GM06990 (cell line): ENCODE data around the gene PMAIP1.

ENCODE experiments used
- DNase-seq: peaks from one replicate; pipeline ENCODE4 v3.0.0-alpha.2; 2011; ENCODE audit not compliant: insufficient read length; ENCODE audit errors: extremely low read depth
- H3K27me3 ChIP-seq: replicated peaks from 2 replicates; pipeline ENCODE4 v1.6.0; 2011; ENCODE audit warnings: low read length; ENCODE audit not compliant: control insufficient read depth, insufficient read depth
- H3K36me3 ChIP-seq: 2 replicates; pipeline ENCODE4 v1.5.1; 2011; ENCODE audit warnings: low read length; ENCODE audit not compliant: control insufficient read depth, insufficient read depth
- H3K4me3 ChIP-seq: replicated peaks from 2 replicates; pipeline ENCODE4 v1.5.1; 2011; ENCODE audit warnings: low read depth, mild to moderate bottlenecking, control low read depth, low read length
- TF ChIP-seq, protein P1 (sequence below): IDR thresholded peaks from 2 replicates; pipeline ENCODE4 v1.5.1; 2011; ENCODE audit warnings: low read length, control low read depth, mild to moderate bottlenecking, inconsistent platforms; ENCODE audit not compliant: insufficient read depth, poor library complexity, severe bottlenecking

The PMAIP1 gene

DNA sequence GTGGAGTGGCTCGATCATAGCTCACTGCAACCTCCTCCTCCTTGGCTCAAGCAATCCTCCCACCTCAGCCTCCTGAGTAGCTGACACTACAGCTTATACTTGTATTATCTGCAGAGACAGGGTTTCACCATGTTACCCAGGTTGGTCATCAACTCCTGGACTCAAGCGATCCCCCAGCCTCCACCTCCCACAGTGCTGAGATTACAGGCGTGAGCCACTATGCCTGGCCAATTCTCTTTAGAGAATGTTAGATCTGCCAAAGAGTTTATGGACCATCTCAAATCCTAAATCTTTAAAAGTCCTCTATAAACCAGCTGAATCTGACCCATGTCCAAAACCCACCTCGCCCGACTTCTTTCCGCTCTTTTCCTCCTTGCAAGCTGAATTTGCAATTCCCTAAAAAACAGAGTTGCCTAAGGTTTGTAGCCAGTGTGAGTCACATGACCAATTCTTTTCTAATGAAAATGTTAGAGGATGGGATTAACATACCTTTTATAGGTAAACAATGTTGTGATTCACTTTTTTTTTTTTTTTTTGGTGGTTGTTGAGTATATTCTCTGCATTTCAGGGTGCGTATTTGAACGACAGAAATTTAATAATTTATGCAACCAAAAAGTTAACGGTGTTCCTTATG lies 2.4 kb upstream of the PMAIP1 start:
- TF ChIP-seq, protein P1, sequence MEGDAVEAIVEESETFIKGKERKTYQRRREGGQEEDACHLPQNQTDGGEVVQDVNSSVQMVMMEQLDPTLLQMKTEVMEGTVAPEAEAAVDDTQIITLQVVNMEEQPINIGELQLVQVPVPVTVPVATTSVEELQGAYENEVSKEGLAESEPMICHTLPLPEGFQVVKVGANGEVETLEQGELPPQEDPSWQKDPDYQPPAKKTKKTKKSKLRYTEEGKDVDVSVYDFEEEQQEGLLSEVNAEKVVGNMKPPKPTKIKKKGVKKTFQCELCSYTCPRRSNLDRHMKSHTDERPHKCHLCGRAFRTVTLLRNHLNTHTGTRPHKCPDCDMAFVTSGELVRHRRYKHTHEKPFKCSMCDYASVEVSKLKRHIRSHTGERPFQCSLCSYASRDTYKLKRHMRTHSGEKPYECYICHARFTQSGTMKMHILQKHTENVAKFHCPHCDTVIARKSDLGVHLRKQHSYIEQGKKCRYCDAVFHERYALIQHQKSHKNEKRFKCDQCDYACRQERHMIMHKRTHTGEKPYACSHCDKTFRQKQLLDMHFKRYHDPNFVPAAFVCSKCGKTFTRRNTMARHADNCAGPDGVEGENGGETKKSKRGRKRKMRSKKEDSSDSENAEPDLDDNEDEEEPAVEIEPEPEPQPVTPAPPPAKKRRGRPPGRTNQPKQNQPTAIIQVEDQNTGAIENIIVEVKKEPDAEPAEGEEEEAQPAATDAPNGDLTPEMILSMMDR, result no peak
- H3K36me3 ChIP-seq, result no peaks in the 10 kb centered on the region
- no peak for DNase-seq
- H3K4me3 ChIP-seq, result no peak overlapping the region
- H3K27me3 ChIP-seq, result no peaks in the 10 kb centered on the region

DNA sequence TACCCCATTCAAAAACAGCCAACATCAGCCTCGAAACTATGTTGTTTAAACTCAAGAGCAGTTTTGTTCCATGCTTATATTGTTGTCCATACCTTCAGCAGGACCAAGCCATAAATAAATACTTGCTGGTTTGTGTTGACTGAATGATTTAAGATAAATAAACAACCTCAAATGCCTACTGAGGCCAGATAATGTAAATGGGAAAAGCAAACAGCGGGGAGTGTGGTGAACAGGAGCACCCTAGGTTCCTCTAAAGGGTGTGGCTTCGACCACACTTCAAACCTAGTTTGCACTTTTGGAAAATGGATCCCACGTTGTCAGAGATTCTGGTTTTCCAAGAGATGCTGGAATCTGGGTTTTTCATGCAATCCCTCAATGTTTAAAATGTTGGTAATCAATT lies 1.7 kb upstream of the PMAIP1 start:
- TF ChIP-seq, protein P1, result no peak
- H3K4me3 ChIP-seq, result no peak overlapping the region

DNA sequence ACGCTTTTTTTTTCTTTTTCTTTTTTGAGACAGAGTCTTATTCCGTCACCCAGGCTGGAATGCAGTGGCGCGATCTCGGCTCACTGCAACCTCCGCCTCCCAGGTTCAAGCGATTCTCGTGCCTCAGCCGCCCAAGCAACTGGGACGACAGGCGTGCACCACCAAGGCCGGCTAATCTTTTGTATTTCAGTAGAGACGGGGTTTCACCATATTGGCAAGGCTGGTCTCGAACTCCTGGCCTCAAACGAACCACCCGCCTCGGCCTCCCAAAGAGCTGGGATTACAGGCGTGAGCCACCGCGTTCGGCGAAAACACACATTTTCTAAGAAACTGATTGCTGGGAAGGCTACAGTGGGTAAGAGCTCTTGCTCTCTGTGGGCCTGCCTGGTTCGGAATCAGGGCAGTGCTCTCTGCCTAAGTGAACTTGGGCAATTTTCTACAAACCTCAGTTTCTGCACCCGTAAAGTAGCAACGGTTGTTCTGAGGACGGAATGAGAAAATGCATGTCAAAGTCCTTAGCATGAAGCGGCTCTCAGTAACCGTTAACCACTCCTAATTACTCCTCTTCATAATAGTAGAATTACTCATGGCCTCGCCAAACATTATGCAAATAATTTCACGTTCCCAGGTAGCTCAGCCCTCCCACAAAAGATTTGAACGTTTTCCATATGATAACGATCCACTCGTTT lies 1.0 kb upstream of the PMAIP1 start:
- no peak for DNase-seq
- H3K27me3 ChIP-seq, result no peaks in the 10 kb centered on the region
- TF ChIP-seq, protein P1, result no peak
- peaks cover 2% of the 10 kb centered on the region for H3K36me3 ChIP-seq
- peak overlapping the region; percentile 73 for H3K4me3 ChIP-seq

More for the DNA sequence above, 1.7 kb upstream of the PMAIP1 start:
- no peak for DNase-seq
- Histone ChIP-seq H3K36me3 (peaks cover 2% of the 10 kb centered on the region), H3K27me3 (no peaks in the 10 kb centered on the region)

DNA sequence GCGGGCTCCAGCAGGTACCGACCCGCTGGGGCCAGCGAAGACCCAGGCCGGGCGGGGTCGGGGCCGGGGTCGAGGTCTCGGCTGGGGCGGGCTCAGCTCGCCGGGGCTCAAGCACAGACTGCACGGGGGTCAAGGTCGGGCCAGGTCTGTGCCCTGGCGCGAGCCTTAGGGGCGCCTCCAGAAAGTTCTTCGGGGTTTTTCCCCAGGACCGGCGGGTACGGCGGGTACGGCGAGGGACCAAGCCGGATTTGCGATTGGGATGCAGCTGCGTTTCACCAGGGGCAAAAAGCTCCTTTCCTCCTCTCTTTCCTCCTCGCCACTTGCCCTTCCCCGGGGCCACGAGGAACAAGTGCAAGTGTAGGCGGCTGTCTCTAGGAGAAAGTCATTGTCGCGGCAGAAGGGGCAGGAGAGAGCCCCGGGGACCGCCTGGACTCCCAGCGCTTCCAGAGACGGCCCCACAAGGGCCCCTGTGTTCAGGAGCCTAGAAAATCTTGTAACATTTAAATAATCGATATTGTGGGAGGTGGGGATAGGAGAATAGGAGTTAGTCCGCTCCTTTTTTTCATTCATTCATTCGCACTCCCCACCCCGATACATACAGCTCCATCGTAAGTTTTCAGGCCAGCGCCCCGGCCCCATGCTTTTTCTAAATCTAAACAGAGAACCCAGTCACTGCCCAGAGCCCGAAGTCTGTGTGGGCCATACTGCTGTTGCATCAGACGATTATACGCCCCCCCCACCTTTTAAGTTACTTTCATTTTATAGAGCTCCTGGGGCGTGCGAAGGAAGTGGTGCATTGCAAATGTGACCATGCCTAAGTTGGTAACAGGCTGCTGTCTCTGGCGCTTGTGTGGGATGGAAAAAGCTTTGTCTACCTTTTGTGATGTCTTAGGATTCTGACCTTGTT lies 679 bp downstream of the PMAIP1 start:
- TF ChIP-seq, protein P1, result no peak

DNA sequence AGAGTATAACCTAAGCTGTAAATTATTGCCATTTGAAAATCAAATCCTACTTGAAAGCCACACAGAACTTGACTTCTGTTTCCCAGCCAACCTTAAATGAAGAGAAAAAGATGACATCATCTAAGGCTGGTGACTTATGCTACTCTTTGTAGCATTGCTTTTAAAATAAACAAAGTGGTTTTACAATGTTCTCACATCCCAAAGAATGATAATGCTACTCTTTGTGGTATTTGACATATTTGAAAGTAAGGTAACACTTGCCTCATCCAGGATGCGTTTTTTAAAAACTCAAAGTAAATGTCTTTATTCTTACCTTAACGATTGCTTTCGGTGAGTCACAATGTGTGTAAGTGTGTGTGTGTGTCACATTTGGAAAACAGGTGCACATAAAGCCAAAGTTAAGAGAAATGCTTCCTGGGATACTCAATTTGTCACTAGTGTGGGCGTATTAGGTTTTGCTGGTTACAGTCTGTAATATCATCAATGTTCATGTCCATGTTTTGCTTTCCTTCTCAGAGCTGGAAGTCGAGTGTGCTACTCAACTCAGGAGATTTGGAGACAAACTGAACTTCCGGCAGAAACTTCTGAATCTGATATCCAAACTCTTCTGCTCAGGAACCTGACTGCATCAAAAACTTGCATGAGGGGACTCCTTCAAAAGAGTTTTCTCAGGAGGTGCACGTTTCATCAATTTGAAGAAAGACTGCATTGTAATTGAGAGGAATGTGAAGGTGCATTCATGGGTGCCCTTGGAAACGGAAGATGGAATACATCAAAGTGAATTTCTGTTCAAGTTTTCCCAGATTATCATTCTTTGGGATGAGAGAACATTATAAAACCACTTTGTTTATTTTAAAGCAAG lies 2.6 kb downstream of the PMAIP1 start:
- H3K27me3 ChIP-seq, result no peaks in the 10 kb centered on the region
- TF ChIP-seq, protein P1, result no peak
- DNase-seq, result peak; percentile 56
- peaks cover 2% of the 10 kb centered on the region for H3K36me3 ChIP-seq
- peak overlapping the region; percentile 73 for H3K4me3 ChIP-seq

More for the DNA sequence above, 679 bp downstream of the PMAIP1 start:
- Histone ChIP-seq H3K4me3 (peak overlapping the region; percentile 73), H3K27me3 (no peaks in the 10 kb centered on the region), H3K36me3 (peaks cover 2% of the 10 kb centered on the region)
- peak; percentile 63 for DNase-seq
